Osteoblast (primary cell): Measurements from ENCODE around the gene RNF227. TPM values are rescaled to one million over a fixed set of nuclear protein-coding genes. Genes with fewer than 3 reads are reported as not detected.

Source experiments
- DNase-seq: peaks from one replicate; pipeline ENCODE4 v3.0.0; 2011; ENCODE audit warnings: low spot score, mixed read lengths; ENCODE audit not compliant: insufficient read length; ENCODE audit errors: missing footprints
- H2AFZ ChIP-seq: 2 replicates; pipeline ENCODE4 v1.6.0; 2011; ENCODE audit warnings: mild to moderate bottlenecking, low read length
- H3K27ac ChIP-seq: 2 replicates; pipeline ENCODE4 v1.5.1; 2011; ENCODE audit warnings: mild to moderate bottlenecking, low read depth, low read length, moderate library complexity
- H3K27me3 ChIP-seq: 2 replicates; pipeline ENCODE4 v1.6.0; 2012; ENCODE audit warnings: mild to moderate bottlenecking, control low read depth, inconsistent platforms, low read length, moderate library complexity; ENCODE audit not compliant: insufficient read depth
- H3K36me3 ChIP-seq: 2 replicates; pipeline ENCODE4 v1.5.1; 2011; ENCODE audit warnings: mild to moderate bottlenecking, low read length, control low read depth, moderate library complexity; ENCODE audit not compliant: insufficient read depth
- H3K4me1 ChIP-seq: 2 replicates; pipeline ENCODE4 v1.5.1; 2011; ENCODE audit warnings: mild to moderate bottlenecking, low read length, control low read depth, moderate library complexity; ENCODE audit not compliant: insufficient read depth
- H3K4me2 ChIP-seq: 2 replicates; pipeline ENCODE4 v1.6.0; 2011; ENCODE audit warnings: mild to moderate bottlenecking, low read length; ENCODE audit not compliant: insufficient read depth
- H3K4me3 ChIP-seq: fragments of 200-600 bp; sonication (generic); 3 replicates; pipeline ENCODE4 v1.5.1; 2012; ENCODE audit warnings: mild to moderate bottlenecking, low read length, inconsistent platforms; ENCODE audit not compliant: insufficient read depth
- H3K79me2 ChIP-seq: 2 replicates; pipeline ENCODE4 v1.6.0; 2012; ENCODE audit warnings: mild to moderate bottlenecking, low read length, control low read depth, inconsistent platforms; ENCODE audit not compliant: insufficient read depth
- H3K9me3 ChIP-seq: 2 replicates; pipeline ENCODE4 v1.5.1; 2011; ENCODE audit warnings: low read depth, low read length, control low read depth
- H4K20me1 ChIP-seq: 2 replicates; pipeline ENCODE4 v1.6.0; 2012; ENCODE audit warnings: mild to moderate bottlenecking, low read length, control low read depth; ENCODE audit not compliant: insufficient read depth
- CTCF ChIP-seq: IDR thresholded peaks from 2 replicates; pipeline ENCODE4 v1.5.1; 2011; ENCODE audit warnings: mild to moderate bottlenecking, low read depth, low read length, moderate library complexity; ENCODE audit errors: extremely low read depth
- total RNA-seq: library from RNA; depleted of rRNA; stranded (reverse); fragments of >200 nt; gene quantifications from 2 replicates; pipeline ENCODE4 v1.2.3, GENCODE V29; 2012

RNF227 gene
- total RNA-seq, 1 donor: 3.6 TPM

DNA sequence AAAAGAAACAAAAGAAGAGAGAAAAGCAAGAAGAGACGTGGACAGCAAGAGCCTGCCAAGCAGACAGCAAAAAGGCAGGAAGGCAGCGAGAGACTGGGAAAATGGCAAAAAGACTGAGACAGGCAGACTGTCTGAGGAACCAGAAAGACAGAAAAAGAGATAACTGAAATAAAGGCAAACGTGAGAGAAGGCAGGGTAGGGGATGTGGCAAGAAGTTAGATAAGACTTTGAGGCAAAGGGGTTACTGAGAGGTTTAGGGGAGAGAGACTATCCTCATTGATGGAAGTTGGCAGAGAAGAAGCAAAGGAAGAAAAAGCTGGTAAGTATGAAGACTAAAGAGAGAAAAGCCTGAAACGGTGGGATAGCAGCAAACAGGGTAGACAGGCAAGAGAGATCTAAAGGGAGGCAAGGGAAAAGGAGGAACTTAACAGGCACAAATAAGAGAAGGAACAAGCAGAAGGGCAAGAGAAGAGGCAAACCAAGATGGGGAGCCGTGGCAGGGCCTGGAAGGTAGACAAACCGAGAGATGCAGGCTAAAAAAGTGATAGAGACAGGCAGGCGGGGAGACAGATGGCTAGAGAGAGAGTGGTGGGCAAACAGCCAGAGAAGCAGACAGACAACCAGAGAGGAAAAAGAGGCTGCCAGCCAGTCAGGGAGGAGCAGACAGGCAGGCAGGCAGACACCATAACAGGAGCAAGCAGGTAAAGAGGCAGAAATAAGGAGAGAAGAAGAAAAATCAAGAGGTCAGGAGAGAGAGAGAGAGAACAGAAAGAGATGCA, 34.6 kb downstream of the RNF227 start:
- H3K36me3 ChIP-seq: peaks cover 38% of the 10 kb centered on the region
- no peak overlapping the region for H2AFZ ChIP-seq
- no peaks in the 10 kb centered on the region for H3K9me3 ChIP-seq
- TF ChIP-seq CTCF: no peak
- H3K4me3 ChIP-seq: no peak overlapping the region
- H4K20me1 ChIP-seq: no peaks in the 10 kb centered on the region
- peaks cover 12% of the 10 kb centered on the region for H3K4me1 ChIP-seq
- no peak overlapping the region for H3K27ac ChIP-seq
- DNase-seq: no peak
- H3K4me2 ChIP-seq: no peak overlapping the region
- peaks cover 9% of the 10 kb centered on the region for H3K79me2 ChIP-seq
- H3K27me3 ChIP-seq: no peaks in the 10 kb centered on the region

GRCh38 chr17:7880076-7880868, 35.8 kb downstream of the RNF227 start:
- Histone ChIP-seq H3K4me1 (peaks cover 6% of the 10 kb centered on the region), H3K9me3 (no peaks in the 10 kb centered on the region), H3K4me2 (no peak overlapping the region), H3K36me3 (peaks cover 38% of the 10 kb centered on the region), H3K27me3 (no peaks in the 10 kb centered on the region), H4K20me1 (no peaks in the 10 kb centered on the region), H3K27ac (no peak overlapping the region), H3K79me2 (peaks cover 2% of the 10 kb centered on the region), H3K4me3 (no peak overlapping the region), H2AFZ (no peak overlapping the region)
- DNase-seq: no peak
- no peak for TF ChIP-seq CTCF

DNA sequence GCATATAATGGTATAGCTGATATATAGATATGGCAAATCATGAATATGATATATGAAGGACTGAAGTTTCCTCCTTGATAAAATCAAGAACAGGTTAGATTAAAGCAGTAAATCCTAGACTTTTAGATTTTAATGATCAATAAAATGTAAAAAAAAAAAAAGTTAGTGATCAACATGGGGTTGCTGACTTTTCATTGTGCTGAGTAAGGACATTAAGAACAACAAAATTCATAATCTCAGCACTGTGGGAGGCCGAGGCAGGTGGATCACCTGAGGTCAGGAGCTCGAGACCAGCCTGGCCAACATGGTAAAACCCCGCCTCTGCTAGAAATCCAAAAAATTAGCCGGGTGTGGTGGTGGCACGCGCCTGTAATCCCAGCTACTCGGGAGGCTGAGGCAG, 37.9 kb downstream of the RNF227 start:
- H3K4me2 ChIP-seq: no peak overlapping the region
- H2AFZ ChIP-seq: no peak overlapping the region
- no peaks in the 10 kb centered on the region for H3K9me3 ChIP-seq
- H3K79me2 ChIP-seq: peaks cover 2% of the 10 kb centered on the region
- no peaks in the 10 kb centered on the region for H3K27me3 ChIP-seq
- no peak overlapping the region for H3K4me3 ChIP-seq
- H3K4me1 ChIP-seq: no peaks in the 10 kb centered on the region
- no peak for TF ChIP-seq CTCF
- H3K27ac ChIP-seq: no peak overlapping the region
- H4K20me1 ChIP-seq: no peaks in the 10 kb centered on the region
- peaks cover 46% of the 10 kb centered on the region for H3K36me3 ChIP-seq
- DNase-seq: no peak

GRCh38 chr17:7875804-7876370, 40.2 kb downstream of the RNF227 start:
- H2AFZ ChIP-seq: no peak overlapping the region
- H3K79me2 ChIP-seq: peaks cover 2% of the 10 kb centered on the region
- DNase-seq: no peak
- no peaks in the 10 kb centered on the region for H3K27me3 ChIP-seq
- H3K4me1 ChIP-seq: no peaks in the 10 kb centered on the region
- no peak overlapping the region for H3K4me2 ChIP-seq
- H3K9me3 ChIP-seq: no peaks in the 10 kb centered on the region
- H4K20me1 ChIP-seq: no peaks in the 10 kb centered on the region
- no peak for TF ChIP-seq CTCF
- H3K4me3 ChIP-seq: no peak overlapping the region
- no peak overlapping the region for H3K27ac ChIP-seq
- H3K36me3 ChIP-seq: peaks cover 34% of the 10 kb centered on the region
